Measurements from ENCODE around the gene MYH1. TPM values are rescaled to one million over a fixed set of nuclear protein-coding genes. Genes with fewer than 3 reads are reported as not detected.

MYH1 gene
- total RNA-seq, 2 donors from 2014 or later = 0.07 TPM; not detected in 1

GRCh38 chr17:10512856-10513255, 5.5 kb downstream of the MYH1 start:
- H3K4me1 ChIP-seq = no peaks in the 10 kb centered on the region
- no peak overlapping the region for H3K4me3 ChIP-seq
- H3K27me3 ChIP-seq = no peaks in the 10 kb centered on the region
- no peaks in the 10 kb centered on the region for H3K9me3 ChIP-seq
- H3K36me3 ChIP-seq = no peaks in the 10 kb centered on the region
- no peak for DNase-seq (ENCODE audit: low spot score)
- no peak overlapping the region for H3K27ac ChIP-seq
- no peak for TF ChIP-seq CTCF (IDR thresholded peaks at IDR 0.05)

- Histone ChIP-seq H3K4me3 (no peak overlapping the region), H3K9me3 (no peaks in the 10 kb centered on the region), H3K27ac (no peak overlapping the region), H3K27me3 (no peaks in the 10 kb centered on the region), H3K36me3 (no peaks in the 10 kb centered on the region), H3K4me1 (no peaks in the 10 kb centered on the region)
- no peak for TF ChIP-seq CTCF (IDR thresholded peaks at IDR 0.05)
- DNase-seq (ENCODE audit: low spot score) = no peak
Observed at GRCh38 chr17:10499950-10500349, 18.4 kb downstream of the MYH1 start.

GRCh38 chr17:10492004-10492403, 26.3 kb downstream of the MYH1 start:
- Histone ChIP-seq H3K36me3 (no peaks in the 10 kb centered on the region), H3K27me3 (no peaks in the 10 kb centered on the region), H3K4me3 (no peak overlapping the region), H3K27ac (no peak overlapping the region), H3K4me1 (no peaks in the 10 kb centered on the region), H3K9me3 (peaks cover 0 to 35% of the 10 kb centered on the region in 2 donors)
- TF ChIP-seq CTCF (IDR thresholded peaks at IDR 0.05) = no peak
- no peak for DNase-seq (ENCODE audit: low spot score)

- peaks cover 0 to 16% of the 10 kb centered on the region in 2 donors for H3K9me3 ChIP-seq
- no peaks in the 10 kb centered on the region for H3K27me3 ChIP-seq
- H3K4me1 ChIP-seq = no peaks in the 10 kb centered on the region
- H3K27ac ChIP-seq = no peak overlapping the region
- no peak for TF ChIP-seq CTCF (IDR thresholded peaks at IDR 0.05)
- no peaks in the 10 kb centered on the region for H3K36me3 ChIP-seq
- no peak for DNase-seq (ENCODE audit: low spot score)
- H3K4me3 ChIP-seq = no peak overlapping the region
Observed at GRCh38 chr17:10482252-10482651, 36.1 kb downstream of the MYH1 start.

- Histone ChIP-seq H3K9me3 (peaks cover 0 to 3% of the 10 kb centered on the region in 2 donors), H3K27ac (no peak overlapping the region), H3K4me3 (no peak overlapping the region), H3K4me1 (no peaks in the 10 kb centered on the region), H3K27me3 (no peaks in the 10 kb centered on the region), H3K36me3 (no peaks in the 10 kb centered on the region)
- no peak for DNase-seq (ENCODE audit: low spot score)
- no peak for TF ChIP-seq CTCF (IDR thresholded peaks at IDR 0.05)
Observed at GRCh38 chr17:10477701-10478100, 40.6 kb downstream of the MYH1 start.

- TF ChIP-seq CTCF (IDR thresholded peaks at IDR 0.05) = no peak
- H3K4me3 ChIP-seq = no peak overlapping the region
- no peaks in the 10 kb centered on the region for H3K27me3 ChIP-seq
- H3K27ac ChIP-seq = no peak overlapping the region
- H3K9me3 ChIP-seq = no peaks in the 10 kb centered on the region
- no peak for DNase-seq (ENCODE audit: low spot score)
- no peaks in the 10 kb centered on the region for H3K4me1 ChIP-seq
- no peaks in the 10 kb centered on the region for H3K36me3 ChIP-seq
Observed at GRCh38 chr17:10474536-10474935, 43.8 kb downstream of the MYH1 start.

Measured in right atrium auricular region (tissue), 2 donors.